GOT3 (cell line): Measurements from ENCODE around the gene LINGO1.

Experiments
- DNase-seq: peaks from one replicate; lab custom pipeline; 2025; ENCODE audit warnings: mixed read lengths; lab: John Stamatoyannopoulos, UW

LINGO1 gene

GRCh38 chr15:77632534-77633133, at the start of gene LINGO1:
Gene LINGO1, minus strand, starts transcription at chr15:77632912. Its CDS starts 597 bp downstream, at chr15:77632315.
- DNase-seq: no peak

- no peak for DNase-seq
These were observed 48.6 kb upstream of the LINGO1 start for GRCh38 chr15:77681362-77681761.

GRCh38 chr15:77676569-77677375, 44.1 kb upstream of the LINGO1 start:
- DNase-seq: no peak

GRCh38 chr15:77675806-77676415, 43.2 kb upstream of the LINGO1 start:
- DNase-seq: no peak

GRCh38 chr15:77674327-77674726, 41.6 kb upstream of the LINGO1 start:
- no peak for DNase-seq

GRCh38 chr15:77673866-77674265, 41.2 kb upstream of the LINGO1 start:
- DNase-seq: no peak

GRCh38 chr15:77672135-77672534, 39.4 kb upstream of the LINGO1 start:
- DNase-seq: no peak

GRCh38 chr15:77671362-77672056, 38.8 kb upstream of the LINGO1 start:
- no peak for DNase-seq

GRCh38 chr15:77670558-77671361, 38.0 kb upstream of the LINGO1 start:
- no peak for DNase-seq

- no peak for DNase-seq
These were observed 37.2 kb upstream of the LINGO1 start for GRCh38 chr15:77669896-77670295.

- no peak for DNase-seq
These were observed 34.9 kb upstream of the LINGO1 start for GRCh38 chr15:77667338-77668234.

GRCh38 chr15:77666296-77666660, 33.6 kb upstream of the LINGO1 start:
- no peak for DNase-seq

GRCh38 chr15:77665530-77666295, 33.0 kb upstream of the LINGO1 start:
- DNase-seq: no peak

GRCh38 chr15:77664428-77664827, 31.7 kb upstream of the LINGO1 start:
- DNase-seq: no peak

GRCh38 chr15:77663256-77663655, 30.5 kb upstream of the LINGO1 start:
- no peak for DNase-seq

- no peak for DNase-seq
These were observed 26.9 kb upstream of the LINGO1 start for GRCh38 chr15:77659350-77660321.

- no peak for DNase-seq
These were observed 25.6 kb upstream of the LINGO1 start for GRCh38 chr15:77658304-77658703.

- no peak for DNase-seq
These were observed 25.0 kb upstream of the LINGO1 start for GRCh38 chr15:77657634-77658238.
